ENCODE measurements around the gene GCNA.

The GCNA gene

DNA sequence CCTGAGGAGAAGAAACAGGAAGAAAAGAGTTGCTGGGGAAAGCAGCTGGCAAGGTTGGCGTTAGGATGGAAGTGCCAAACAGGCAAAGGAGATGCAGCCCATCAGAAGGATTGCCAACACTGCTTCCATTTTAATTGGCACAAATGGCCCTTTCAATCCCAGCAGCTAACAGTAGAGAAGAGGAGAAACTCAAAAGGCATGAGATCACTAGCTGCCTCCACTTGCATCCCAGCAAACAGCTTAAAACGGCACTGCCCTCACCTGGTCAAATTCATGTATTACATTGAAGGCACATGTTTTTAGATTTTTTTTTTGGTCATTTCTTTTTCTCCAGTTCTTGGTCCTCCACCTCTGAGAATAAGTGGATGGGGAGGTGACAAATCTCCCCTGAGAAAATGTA lies 74.2 kb downstream of the GCNA start:
- peak; percentile 73 for DNase-seq

DNA sequence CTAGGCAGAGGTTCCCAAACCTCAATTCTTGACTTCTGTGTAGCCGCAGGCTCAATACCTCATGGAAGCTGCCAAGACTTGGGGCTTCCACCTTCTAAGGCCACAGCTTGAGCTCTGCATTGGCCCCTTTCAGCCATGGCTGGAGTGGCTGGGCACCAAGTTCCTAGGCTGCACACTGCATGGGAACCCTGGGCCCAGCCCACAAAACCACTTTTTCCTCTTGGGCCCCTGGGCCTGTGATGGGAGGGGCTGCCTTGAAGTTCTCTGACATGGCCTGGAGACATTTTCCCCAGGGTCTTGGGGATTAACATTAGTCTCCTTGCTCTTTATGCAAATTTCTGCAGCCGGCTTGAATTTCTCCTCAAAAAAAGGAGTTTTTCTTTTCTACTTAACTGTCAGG lies 75.1 kb downstream of the GCNA start:
- no peak for DNase-seq

DNA sequence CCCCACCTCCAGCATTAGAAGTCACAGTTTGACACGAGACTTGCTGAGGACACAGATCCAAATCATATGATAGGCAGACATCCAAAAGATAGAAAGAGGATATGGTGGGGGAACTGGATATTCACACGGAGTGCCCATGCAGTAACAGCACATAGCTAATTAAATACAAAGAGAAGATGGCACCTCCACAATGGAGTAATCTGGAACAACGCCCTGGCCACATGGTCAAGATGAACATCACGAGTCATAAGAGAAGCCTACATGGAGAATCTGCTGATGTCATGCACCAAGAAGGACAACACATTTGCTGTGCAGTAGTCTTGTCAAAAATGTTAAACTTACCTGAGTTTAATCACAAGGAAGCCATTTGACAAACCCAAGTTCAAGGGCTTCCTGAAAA lies 79.0 kb downstream of the GCNA start:
- no peak for DNase-seq

DNA sequence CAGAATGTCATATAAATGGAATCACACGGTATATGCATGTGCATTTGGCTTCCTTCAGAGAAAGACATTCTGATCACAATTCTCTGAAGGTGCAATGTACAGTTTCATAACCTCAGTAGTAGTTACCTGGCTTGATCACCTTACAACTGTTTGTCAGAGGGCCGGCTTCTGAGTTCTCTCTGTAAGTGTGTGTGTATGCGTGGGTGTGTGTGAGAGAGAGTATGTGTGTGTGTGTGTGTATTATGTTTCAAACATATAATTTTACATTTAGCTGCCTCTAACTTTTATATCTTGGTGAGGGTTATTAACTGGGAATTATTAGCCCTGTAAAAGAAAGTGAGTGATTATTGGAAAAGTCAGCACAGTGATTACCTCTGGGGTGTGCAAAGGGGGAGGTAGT lies 81.1 kb downstream of the GCNA start:
- DNase-seq = no peak

DNA sequence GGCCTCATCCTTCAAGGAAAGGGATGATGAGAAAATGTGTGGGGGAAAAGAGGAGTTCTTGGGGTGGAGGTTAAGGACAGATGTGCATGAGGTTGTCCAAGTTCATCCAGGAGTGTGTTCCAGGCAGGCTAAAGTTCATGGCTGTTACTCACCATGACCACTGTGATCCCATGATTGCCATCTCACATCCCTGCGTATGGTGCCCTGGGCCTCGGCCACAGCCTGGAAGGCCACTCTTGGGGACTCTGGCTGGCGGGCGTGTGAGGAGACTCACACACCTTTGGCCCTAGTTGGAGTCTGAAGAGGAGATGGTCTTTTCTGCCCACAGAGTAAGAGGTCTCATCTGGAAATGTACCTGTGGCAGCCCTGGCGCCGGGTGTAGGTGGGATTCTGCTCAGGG lies 81.7 kb downstream of the GCNA start:
- no peak for DNase-seq

DNA sequence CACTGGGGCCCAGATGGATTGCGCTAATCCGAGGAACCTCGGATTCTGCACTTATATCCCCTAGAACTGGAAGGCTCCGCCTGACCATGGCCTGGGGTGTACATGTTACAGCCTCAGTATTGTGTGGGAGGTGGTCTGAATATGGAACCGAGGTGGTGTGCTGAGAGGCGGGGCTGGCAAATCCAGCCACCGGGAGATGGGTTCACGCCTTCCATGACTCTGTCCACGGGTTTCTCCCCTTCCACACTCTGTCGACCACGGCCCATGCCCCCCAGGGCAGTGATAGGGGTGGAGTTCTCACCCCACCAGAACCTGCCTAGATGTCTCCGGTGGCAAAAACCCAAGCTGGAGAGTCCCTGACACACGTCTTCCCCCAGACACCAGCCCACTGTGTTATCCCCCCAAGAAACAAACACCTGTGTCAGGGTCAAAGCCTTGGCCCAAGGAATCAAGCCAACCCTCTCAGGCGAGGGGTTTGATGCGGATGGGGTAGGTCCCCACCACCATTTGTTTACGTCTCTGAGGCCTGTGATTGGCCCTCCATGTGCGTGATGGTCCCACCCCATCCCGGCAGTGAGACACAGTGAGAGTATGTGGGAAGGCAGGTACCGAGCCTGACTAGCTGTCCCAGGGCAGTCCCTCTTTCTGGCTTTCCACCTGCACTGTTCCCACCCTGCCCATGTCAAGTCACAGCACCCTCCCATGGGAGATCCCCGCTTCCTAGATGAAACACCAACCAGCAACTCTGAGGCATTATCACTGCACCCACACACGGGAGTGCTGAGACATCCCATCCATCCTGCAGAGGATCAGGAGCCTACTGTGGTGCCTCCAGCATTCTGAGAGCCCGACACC lies 82.6 kb downstream of the GCNA start:
- no peak for DNase-seq

DNA sequence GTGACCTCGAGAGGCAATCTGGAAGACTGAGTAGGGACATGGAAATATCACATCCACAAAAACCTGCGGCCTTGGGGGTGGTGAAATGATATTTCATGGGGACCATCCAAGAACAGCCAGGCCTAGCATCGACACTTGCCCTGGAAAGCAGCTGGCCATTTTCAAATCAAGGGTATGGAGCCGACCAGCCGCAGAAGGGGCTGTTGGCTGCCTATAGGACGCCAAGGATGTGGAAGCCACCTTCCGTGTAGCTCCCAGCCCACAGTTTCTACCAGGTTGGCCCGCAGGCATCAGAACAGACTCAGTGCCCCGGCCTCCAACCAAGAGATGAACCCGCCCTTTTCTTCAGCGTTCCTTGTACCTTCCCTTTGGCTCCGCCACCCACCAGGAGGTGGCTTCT lies 83.7 kb downstream of the GCNA start:
- DNase-seq = no peak

DNA sequence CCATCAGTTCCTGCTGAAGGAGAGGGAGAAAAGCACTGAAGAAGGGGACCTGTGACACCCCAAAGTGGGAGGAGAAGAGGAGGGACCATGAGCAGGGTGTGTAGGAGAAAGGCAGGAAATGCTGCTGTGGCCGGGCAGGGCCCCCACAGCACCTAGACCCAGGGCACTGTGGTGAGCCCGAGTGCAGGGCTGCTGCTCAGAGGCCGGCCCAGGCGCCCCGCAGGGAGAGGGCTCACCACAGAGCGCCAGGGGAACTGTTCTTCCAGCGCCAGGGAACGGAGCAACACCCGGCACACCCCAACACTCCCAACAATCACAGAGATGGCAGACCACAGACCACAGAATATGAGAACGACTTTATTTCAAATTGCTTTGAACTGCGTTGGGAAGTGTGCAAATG lies 84.4 kb downstream of the GCNA start:
- DNase-seq = peak; percentile 19

Measured in CD4-positive, alpha-beta T cell treated with Interleukin-17A for 1 hour (primary cell).